Aortic smooth muscle cell (primary cell): ENCODE data around the gene NRIP3. TPM values are rescaled to one million over a fixed set of nuclear protein-coding genes. Genes with fewer than 3 reads are reported as not detected.

Experiments
- total RNA-seq: library from RNA; depleted of rRNA; stranded (reverse); fragments of >200 nt; gene quantifications from 2 replicates; pipeline ENCODE4 v1.2.3, GENCODE V29; 2014

Gene NRIP3
- 15.2 and 18.0 TPM in 2 replicates for total RNA-seq

DNA sequence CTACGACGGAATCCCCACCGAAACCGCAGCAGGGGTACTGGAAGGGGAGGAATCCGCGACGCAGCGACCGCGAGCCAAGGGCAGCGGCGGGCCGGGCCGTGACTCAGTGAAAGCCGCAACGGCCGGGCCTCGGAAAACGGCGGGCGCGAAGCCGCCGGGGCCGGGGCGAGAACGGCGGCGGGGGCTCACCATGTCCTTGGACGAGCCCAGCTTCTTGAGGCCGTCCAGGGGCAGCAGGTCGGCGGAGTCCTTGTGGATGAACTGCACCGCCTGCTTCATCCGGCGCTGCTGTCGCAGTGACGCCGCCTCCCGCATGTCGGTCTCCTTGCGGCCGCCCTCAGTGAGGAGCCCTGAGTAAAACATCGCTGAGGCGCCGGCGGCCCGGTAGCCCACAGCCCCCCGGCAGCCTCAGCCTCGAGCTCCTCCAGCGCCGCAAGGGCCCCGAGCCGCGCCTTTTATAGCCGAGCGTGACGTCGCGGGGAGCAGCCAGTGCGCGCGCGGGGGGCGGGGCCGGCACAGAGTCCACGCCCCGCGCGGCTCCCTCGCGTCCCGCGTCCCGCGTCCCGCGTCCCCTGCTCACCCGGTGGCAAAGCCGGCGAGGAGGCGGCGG, at the start of gene NRIP3:
NRIP3 (minus strand) TSS at position 429 of the 610 bp plus-strand sequence; CDS start at position 363, 66 bp downstream.

DNA sequence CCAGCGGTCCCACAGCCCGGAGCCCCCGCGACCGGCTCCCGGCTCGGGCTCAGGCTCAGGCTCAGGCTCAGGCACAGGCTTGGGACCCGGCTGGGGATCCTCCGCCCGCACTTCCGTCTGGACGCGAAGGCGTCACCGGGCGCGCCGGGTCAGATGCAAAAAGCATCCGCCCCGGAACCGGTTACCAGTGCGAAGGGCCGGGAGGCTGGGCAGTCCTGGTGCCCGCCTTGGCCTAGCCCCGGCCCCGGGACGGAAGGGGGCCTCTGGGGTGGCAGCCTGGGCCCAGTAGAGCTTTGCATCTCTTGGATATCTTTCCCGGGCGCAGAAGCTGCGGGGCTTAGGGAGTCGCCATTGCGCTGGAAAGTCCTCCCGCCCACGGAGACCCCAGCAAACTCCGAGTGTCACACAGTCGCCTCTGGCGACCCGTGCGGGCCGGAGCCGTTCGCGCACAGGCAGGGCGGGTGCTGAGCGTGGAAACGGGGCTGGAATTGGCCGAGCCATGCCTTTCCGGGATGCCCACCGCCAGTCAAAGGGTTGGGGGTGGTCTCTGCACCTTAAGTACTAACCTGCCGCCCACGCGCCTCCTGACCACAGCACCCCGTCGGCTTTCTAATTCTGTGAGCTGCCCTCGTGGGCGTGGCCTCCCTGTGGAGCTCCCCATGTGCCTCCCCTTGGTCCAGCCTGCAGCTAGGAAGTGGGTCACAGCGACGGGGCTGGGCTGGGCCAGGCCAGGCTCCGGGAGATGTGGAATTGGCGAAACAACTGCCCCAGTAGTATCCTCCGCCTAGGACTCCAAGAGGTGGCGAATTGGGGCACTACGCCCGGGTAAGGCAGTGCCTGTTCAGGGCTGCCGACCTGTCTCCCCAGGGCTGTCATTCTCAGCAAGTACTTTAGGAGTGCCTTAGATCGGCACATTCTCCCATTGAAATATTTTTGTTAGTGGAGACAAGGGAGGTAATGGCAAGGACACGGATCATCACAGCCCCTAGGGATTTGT, 39.2 kb downstream of the NRIP3 start, which contains the start of gene TMEM9B:
TMEM9B (minus strand) TSS at position 119 of the 997 bp plus-strand sequence. CDS start 129 bp downstream, outside the sequence.

DNA sequence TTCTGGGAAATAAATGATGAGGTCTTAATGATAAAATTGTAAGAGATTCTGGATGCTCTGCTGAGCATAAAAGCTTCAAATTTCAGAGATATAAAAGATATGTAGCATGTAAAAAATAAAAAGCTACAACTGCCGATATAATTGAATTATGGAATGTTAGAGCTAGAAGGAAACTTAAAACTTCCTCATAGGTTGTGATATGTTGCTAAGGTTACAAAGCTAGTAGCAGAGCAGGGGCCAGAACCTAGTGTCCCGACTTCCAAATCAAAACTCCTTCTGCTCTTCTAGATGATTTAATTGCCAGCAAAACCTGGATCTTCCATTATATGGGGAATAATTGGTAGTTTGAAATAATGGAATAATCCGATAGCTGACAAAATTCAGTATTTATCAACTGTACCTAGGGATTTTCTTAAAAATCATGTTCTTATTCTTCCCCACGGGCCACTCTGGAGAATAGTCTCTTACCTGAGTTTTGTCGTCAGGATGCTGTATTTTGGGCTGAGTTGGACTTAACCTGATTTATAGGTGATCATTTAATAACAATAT, 61.2 kb downstream of the NRIP3 start, which contains the start of gene ASCL3:
ASCL3 (minus strand) TSS at position 499 of the 549 bp plus-strand sequence. CDS start 4,855 bp downstream, outside the sequence.

DNA sequence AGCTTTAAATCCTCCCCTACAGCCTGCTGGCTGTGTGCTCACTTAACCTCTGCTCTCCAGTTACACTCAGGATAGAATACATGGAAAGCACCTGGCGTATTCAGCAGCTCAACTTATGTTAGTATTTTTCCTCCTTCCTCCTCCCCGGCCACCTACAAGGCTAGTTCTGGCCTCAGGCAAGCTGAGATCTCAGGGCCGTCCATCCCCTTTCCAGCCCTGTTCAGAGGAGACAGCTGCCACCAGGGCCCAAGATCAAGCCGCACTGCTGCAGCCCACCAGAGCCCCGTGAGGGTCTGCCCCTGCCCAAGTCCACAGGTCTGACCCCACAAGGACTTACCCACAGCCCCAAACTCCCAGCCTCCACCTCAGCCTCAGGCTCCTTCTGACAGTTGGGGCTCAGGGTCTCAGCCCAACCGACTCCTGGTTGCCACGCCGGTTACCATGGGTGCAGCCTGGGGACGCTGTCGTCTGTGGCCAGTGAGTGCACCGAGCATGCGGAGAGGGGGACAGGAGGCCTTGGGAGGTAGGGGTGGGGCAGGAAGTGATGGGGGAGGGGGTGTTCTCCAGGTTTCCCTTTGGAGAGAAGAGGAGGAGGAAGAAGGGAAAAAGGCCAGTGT, 71.1 kb downstream of the NRIP3 start, which contains the start of gene C11orf16:
C11orf16 (minus strand) TSS at position 384 of the 617 bp plus-strand sequence. CDS start 639 bp downstream, outside the sequence.

Other genes starting within 250 kb of the NRIP3 start
- gene AKIP1, start 92.8 kb downstream of the NRIP3 start, total RNA-seq = 37.7 and 41.3 TPM in 2 replicates
- gene C11orf16, start 71.1 kb downstream of the NRIP3 start, total RNA-seq = not detected in 2 replicates
- not detected in 2 replicates for gene ASCL3, start 61.0 kb downstream of the NRIP3 start, total RNA-seq
- 49.2 and 53.2 TPM in 2 replicates for gene TMEM9B, start 39.6 kb downstream of the NRIP3 start, total RNA-seq
- gene SCUBE2, start 87.6 kb upstream of the NRIP3 start, total RNA-seq = 1.5 and 5.5 TPM in 2 replicates